Nephron progenitor cell (in vitro differentiated cells): Measurements from ENCODE around the gene TSPO.
"Not testable (repeated sequence)": the region's sequence is repeated elsewhere in the genome, so short reads cannot be mapped to it uniquely, and the experiment has no call there.

Experiments
- DNase-seq: peaks from one replicate; pipeline ENCODE4 v3.0.0; 2021
- H3K27ac Mint-ChIP-seq: 2 replicates; pipeline ENCODE4 v1.8.0; 2021; ENCODE audit warnings: mild to moderate bottlenecking, moderate library complexity, mixed read lengths
- H3K27me3 Mint-ChIP-seq: 2 replicates; pipeline ENCODE4 v1.8.0; 2021; ENCODE audit warnings: mild to moderate bottlenecking, low read depth, mixed read lengths; ENCODE audit not compliant: poor library complexity
- H3K36me3 Mint-ChIP-seq: 2 replicates; pipeline ENCODE4 v1.8.0; 2021; ENCODE audit warnings: low read depth, mixed read lengths
- H3K4me1 Mint-ChIP-seq: 2 replicates; pipeline ENCODE4 v1.8.0; 2021; ENCODE audit warnings: mixed read lengths
- H3K4me3 Mint-ChIP-seq: 2 replicates; pipeline ENCODE4 v1.8.0; 2021; ENCODE audit warnings: mild to moderate bottlenecking, moderate library complexity, mixed read lengths
- H3K9me3 Mint-ChIP-seq: 2 replicates; pipeline ENCODE4 v1.8.0; 2021; ENCODE audit warnings: mild to moderate bottlenecking, moderate library complexity, mixed read lengths
- CTCF ChIP-seq: fragments of 200-600 bp; sonication (generic); IDR thresholded peaks from 2 replicates; pipeline ENCODE4 v1.5.0; 2021; ENCODE audit warnings: antibody characterized with exemption

The TSPO gene

DNA sequence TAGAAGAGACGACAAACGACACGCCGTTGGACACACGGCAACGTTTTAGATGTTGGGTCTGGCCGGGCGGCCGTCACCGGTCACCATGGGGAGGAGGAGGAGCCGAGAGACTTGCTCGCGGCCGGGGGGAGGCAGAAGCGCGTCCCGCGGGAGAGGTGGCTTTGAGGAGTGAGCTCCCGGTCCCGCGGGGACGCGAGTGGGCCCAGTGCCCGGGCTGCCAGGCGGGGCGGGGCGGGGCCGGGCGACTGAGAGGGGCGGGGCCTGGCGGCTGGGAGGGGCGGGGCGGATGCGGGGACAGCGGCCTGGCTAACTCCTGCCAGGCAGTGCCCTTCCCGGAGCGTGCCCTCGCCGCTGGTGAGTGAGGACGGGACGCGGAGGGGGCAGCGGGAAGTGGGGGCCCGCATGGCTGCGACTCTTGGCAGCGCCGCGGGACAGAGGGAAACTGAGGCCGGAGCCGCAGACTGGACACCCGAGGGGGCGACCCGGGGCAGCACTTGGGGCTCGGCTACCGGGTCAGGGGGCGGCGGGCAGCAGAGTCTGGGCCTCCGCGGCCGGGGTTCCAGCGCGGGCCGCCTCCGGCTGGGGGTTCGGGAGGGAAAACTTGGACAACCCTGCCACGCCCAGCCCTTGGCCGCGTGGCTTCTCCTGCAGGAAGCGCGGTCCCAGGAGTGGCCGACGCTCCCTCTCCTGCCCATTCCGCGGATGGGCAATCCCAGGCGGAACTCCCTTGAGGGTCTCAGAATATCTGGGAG, at the start of gene TSPO:
Gene TSPO, plus strand, starts transcription at position 309 of the 752 bp plus-strand sequence. CDS start 7,680 bp downstream, outside the sequence.
- Mint-ChIP-seq H3K27me3 (peaks cover 62% of the 10 kb centered on the region), H3K4me3 (peak within 1 kb of the TSS; percentile 82), H3K27ac (no peak within 1 kb of the TSS), H3K4me1 (peaks cover 11% of the 10 kb centered on the region), H3K36me3 (no peaks in the 10 kb centered on the region), H3K9me3 (no peaks in the 10 kb centered on the region)
- no peak for TF ChIP-seq CTCF
- DNase-seq = peak; percentile 63

DNA sequence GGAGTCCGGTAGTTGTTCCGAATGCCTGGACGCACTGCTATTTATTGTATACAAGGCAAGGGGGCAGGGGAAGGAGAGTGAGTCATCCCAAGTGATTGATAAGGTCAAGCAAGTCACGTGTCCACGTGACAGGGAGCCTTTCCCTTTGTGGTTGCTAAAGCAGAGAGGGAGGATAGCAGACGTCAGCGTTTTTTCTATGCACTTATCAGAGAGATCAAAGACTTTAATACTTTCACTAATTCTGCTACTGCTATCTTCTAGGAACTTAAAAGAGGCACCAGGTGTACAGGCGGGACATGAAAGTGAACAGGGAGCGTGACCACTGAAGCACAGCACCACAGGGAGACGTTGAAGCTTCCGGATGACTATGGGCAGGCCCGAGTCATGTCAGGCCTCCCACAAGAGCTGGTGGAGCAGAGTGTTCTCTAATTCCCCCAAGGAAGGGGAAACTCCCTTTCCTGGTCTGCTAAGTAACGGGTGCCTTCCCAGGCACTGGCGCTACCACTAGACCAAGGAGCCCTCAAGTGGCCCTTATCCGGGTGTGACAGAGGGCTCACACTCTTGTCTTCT, 47.2 kb upstream of the TSPO start:
- H3K9me3 Mint-ChIP-seq, H3K4me3 Mint-ChIP-seq, H3K36me3 Mint-ChIP-seq: not testable (repeated sequence)
- peak; percentile 31 for DNase-seq
- Mint-ChIP-seq H3K27me3 (peaks cover 36% of the 10 kb centered on the region), H3K4me1 (peaks cover 36% of the 10 kb centered on the region), H3K27ac (peak overlapping the region; percentile 83)

DNA sequence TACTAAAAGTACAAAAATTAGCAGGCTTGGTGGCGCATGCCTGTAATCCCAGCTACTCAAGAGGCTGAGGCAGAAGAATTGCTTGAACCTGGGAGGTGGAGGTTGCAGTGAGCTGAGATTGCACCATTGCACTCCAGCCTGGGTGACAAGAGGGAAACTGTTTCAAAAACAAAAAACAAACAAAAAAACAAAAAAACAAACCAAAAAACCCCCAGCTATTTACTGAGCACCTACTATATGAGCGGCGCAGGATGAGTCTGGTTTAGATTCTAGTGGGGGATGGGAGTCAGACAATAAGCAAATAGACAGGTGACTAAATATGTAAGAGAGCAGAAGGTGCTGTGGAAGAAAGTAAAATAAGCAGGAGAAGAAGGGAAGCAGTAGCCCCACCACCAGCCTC, 46.4 kb upstream of the TSPO start:
- H3K36me3 Mint-ChIP-seq, H3K4me3 Mint-ChIP-seq, H3K9me3 Mint-ChIP-seq, DNase-seq: not testable (repeated sequence)
- Mint-ChIP-seq H3K27me3 (peaks cover 43% of the 10 kb centered on the region), H3K27ac (peak overlapping the region; percentile 88), H3K4me1 (peaks cover 36% of the 10 kb centered on the region)

DNA sequence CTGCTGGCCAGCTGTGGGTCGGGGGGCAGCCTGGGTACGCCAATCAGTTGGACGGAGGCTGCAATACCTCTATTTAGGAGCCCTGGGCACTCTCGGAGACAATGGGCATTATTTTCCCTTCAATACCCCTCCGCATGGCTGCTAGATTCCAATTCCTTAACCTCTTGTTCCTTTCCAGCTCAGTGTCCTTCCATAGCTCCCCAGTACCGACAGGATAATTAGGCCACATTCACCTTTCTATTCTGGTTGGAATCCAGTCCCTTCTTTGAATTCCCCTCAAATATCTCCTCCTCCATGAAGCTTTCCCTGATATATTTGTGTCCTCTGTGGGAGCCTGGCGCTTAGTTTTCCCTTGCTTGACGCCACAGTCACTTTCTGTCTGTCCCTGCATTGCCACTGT, 45.1 kb upstream of the TSPO start:
- Mint-ChIP-seq H3K27me3 (peaks cover 54% of the 10 kb centered on the region), H3K4me3 (no peak overlapping the region), H3K36me3 (no peaks in the 10 kb centered on the region), H3K9me3 (no peaks in the 10 kb centered on the region), H3K4me1 (peaks cover 36% of the 10 kb centered on the region), H3K27ac (no peak overlapping the region)
- DNase-seq = no peak
- no peak for TF ChIP-seq CTCF

- H3K9me3 Mint-ChIP-seq = no peaks in the 10 kb centered on the region
- no peaks in the 10 kb centered on the region for H3K36me3 Mint-ChIP-seq
- peak overlapping the region; percentile 54 for H3K4me3 Mint-ChIP-seq
- peaks cover 86% of the 10 kb centered on the region for H3K27me3 Mint-ChIP-seq
- no peak for TF ChIP-seq CTCF
- DNase-seq = no peak
- no peak overlapping the region for H3K27ac Mint-ChIP-seq
- H3K4me1 Mint-ChIP-seq = peaks cover 20% of the 10 kb centered on the region
These were observed 41.8 kb upstream of the TSPO start for GRCh38 chr22:43109511-43109910.

- DNase-seq = peak; percentile 51
- no peaks in the 10 kb centered on the region for H3K9me3 Mint-ChIP-seq
- TF ChIP-seq CTCF = no peak
These were observed 41.4 kb upstream of the TSPO start for GRCh38 chr22:43109921-43110443.

More at GRCh38 chr22:43109921-43110443, 41.4 kb upstream of the TSPO start:
- Mint-ChIP-seq H3K27ac (no peak overlapping the region), H3K27me3 (peaks cover 90% of the 10 kb centered on the region), H3K36me3 (no peaks in the 10 kb centered on the region), H3K4me1 (peaks cover 16% of the 10 kb centered on the region), H3K4me3 (peak overlapping the region; percentile 82)
